ENCODE results near the gene AVP.
"Not testable (repeated sequence)": the region's sequence is repeated elsewhere in the genome, so short reads cannot be mapped to it uniquely, and the experiment has no call there.

Gene AVP

DNA sequence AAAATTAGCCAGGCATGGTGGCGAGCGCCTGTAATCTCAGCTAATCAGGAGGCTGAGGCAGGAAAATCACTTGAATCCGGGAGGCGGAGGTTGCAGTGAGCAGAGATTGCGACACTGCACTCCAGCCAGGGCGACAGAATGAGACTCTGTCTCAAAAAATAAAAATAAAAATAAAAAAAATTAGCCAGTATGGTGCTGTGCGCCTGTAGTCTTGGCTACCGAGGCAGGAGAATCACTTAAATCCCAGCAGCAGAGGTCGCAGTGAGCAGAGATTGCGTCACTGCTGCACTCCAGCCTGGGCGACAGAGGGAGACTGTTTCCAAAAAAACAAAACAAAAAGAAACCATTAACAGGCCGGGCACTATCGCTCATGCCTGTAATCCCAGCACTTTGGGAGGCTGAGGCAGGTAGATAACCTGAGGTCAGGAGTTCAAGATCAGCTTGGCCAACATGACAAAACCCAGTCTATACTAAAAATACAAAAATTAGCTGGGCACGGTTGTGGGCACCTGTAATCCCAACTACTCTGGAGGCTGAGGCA lies 33.4 kb upstream of the AVP start:
- H3K4me3 Mint-ChIP-seq: not testable (repeated sequence)
- H3K4me1 Mint-ChIP-seq (ENCODE audit: low read depth): peaks cover 48% of the 10 kb centered on the region

DNA sequence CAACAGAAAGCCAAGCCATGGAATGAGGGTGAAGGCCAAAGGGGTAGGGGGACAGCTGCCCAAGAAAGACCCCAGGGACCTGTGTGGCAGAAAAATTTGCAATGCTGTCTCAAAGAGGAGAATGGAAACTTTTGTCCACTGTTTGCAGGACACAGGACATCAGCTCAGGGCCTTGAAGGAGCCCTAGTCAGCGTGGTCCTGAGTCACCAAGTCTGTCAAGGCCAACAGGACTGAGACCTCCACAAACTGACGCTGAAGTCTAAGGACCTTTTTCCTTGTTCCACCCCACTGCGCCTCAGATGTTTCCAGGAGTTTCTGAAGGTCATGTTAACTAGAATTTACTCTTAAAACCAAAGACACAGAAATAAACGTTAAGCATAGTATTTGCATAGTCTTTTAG lies 31.8 kb upstream of the AVP start:
- H3K9me3 Mint-ChIP-seq (ENCODE audit: low read depth): no peaks in the 10 kb centered on the region
- H3K36me3 Mint-ChIP-seq: peaks cover 7% of the 10 kb centered on the region
- H3K27me3 Mint-ChIP-seq: no peaks in the 10 kb centered on the region
- H3K4me1 Mint-ChIP-seq (ENCODE audit: low read depth): peaks cover 33% of the 10 kb centered on the region
- no peak overlapping the region for H3K4me3 Mint-ChIP-seq
- no peak overlapping the region for H3K27ac Mint-ChIP-seq

More for the DNA sequence above, 33.4 kb upstream of the AVP start:
- not testable (repeated sequence) for H3K27me3 Mint-ChIP-seq; H3K9me3 Mint-ChIP-seq (ENCODE audit: low read depth)
- Mint-ChIP-seq H3K36me3 (peaks cover 10% of the 10 kb centered on the region), H3K27ac (peak overlapping the region; percentile 64)

DNA sequence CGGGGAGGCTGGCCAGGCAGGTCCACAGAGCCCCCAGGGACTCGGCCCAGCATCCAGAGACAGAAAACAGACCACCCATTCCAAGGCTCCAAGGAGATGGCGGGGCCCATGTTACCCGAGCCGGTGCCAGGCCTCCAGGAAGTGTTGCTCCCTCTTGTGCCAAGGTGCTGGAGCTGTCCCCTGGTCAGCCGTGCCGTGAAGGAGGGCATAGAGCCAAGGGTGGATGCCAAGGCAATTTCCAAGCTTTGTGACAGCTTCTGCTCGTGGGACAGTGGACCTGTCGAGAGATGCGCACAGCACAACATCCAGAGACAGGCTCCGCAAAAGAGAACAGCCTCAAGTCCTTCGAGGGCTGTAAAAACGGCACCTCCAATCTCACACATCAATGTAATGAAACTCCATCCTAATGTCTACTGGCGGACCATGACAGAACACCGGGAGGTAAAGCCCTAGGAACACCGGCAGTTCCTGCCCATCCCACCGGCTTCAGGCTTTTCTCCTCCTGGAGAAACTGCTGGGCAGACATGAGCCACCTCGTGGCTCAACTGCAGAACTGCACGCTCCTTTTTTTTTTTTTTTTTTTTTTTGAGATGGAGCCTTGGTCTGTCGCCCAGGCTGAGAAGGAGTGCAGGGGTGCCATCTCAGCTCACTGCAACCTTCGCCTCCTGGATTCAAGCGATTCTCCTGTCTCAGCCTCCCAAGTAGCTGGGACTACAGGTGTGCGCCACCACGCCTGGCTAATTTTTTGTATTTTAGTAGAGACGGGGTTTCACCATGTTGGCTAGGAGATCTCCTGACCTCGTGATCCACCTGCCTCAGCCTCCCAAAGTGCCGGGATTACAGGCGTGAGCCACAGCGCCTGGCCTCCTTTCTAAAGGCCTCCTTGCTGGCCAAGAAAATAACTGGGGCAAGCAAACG lies 30.9 kb upstream of the AVP start:
- Mint-ChIP-seq H3K9me3 (ENCODE audit: low read depth) (no peaks in the 10 kb centered on the region), H3K36me3 (peaks cover 7% of the 10 kb centered on the region), H3K4me1 (ENCODE audit: low read depth) (peaks cover 24% of the 10 kb centered on the region), H3K27ac (no peak overlapping the region), H3K27me3 (no peaks in the 10 kb centered on the region), H3K4me3 (no peak overlapping the region)

DNA sequence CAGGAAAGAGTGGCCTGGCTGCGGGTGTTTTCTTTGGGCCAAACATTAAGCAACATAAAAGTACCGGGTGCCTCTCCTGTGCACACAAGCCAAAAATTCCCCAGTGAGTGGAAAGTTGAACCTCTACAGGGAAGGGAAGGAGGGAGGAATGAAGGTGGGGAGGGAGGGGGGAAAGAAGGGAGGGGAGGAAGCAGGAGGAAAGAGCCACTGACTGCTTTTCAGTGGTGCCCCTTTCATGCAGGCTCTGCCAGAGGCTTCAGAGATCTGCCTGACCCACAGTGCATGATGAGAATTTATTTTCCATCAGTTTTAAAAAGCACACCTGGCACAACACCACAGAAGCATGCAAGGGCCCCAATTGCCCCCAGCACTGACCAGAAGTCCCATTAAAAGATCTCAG lies 27.5 kb upstream of the AVP start:
- Mint-ChIP-seq H3K4me3 (no peak overlapping the region), H3K9me3 (ENCODE audit: low read depth) (no peaks in the 10 kb centered on the region), H3K36me3 (peaks cover 4% of the 10 kb centered on the region), H3K4me1 (ENCODE audit: low read depth) (peaks cover 12% of the 10 kb centered on the region), H3K27me3 (no peaks in the 10 kb centered on the region), H3K27ac (no peak overlapping the region)

DNA sequence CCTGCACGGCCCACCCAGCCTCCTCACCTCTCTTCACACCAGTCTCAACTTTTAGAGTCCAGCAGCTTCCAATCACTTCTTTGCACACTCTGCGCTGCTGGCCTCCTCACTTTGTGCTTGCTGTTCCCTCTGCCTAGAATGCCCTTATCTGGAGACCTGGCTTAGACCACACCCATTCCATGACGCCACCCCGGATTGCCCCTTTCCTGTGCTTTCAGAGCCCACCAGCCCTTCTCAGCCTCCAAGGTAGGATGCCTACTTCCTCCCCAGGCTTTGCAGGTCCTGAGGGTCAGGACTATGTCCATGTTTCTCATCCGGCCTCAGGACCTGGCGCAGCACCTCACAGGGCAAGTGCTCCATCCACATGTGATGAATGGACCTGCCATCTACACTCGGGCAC lies 27.0 kb upstream of the AVP start:
- Mint-ChIP-seq H3K9me3 (ENCODE audit: low read depth) (no peaks in the 10 kb centered on the region), H3K4me3 (no peak overlapping the region), H3K4me1 (ENCODE audit: low read depth) (peaks cover 12% of the 10 kb centered on the region), H3K36me3 (peaks cover 4% of the 10 kb centered on the region), H3K27ac (no peak overlapping the region), H3K27me3 (no peaks in the 10 kb centered on the region)

DNA sequence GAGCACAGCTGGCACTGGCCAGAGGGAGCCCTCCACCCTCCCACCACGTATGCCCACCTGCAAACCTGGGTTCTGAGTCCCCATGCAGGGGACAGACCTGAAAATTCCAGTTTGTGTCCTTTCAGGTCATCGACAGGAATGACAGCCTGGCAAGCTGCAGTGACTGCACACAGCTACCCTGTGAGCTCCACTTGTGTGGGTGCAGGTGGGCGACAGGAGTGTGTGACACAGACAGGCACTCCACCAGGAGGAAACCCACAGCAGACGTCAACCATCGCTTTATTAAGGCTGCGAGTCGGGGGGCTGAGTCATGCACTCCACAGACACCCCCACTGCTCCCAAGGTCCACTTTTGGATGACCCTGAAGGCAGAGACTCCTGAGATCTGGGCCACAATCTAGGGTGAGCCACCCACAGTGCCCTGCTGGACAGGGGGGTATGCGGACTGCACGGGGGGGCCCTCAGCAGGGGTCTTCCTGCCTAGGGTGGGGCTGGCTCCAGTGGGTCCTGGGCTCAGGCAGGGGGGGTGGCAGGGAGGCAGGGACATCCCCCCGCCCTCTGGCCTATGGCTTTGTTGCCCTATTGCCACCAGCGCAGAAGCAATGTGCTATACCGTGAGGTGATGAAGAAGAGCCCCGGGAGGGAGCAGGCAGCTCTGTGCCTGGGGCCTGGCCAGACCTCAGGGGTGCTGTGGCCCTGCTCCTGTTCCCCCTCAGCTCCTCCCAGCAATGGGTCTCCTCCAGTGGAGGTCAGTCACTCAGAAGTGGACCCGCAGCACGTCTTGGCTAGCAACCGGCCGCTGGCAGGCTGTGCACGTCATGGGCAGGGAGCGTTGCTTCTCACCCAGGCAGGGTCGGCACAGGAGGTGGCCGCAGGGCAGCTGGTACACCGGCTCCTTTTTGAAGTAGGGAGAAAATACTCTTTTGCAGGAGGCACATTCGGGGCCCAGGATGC lies 25.1 kb upstream of the AVP start:
- Mint-ChIP-seq H3K9me3 (ENCODE audit: low read depth) (no peaks in the 10 kb centered on the region), H3K4me1 (ENCODE audit: low read depth) (peaks cover 2% of the 10 kb centered on the region), H3K27ac (no peak overlapping the region), H3K4me3 (no peak overlapping the region), H3K27me3 (no peaks in the 10 kb centered on the region), H3K36me3 (peaks cover 4% of the 10 kb centered on the region)

DNA sequence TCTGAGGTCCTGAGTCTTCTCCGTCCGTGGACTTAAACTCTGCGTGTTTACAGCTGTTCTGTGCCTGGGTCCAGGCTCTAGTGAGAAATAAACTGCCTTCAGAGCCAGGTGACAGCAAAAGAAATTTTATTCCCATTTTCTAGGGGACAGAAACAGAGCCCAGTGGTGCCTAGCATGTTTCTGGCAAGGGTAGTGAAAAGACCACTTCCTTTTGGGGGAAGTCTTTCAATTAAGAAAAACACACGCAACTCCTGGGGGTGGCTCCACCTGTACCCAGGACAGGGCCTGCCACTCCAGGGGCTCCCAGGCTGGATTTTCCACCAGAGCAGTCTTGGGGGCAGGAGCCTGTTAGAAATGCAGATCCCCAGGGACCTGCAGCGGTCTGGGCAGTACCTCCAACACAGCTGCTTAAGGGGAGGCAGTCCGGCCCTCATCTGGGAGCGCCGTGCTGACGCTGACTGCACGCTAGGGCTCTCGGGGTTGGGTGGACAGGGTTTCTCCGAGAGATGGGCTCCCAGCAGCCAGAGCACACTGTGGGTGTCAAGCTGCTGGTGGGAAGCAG lies 23.0 kb upstream of the AVP start:
- H3K36me3 Mint-ChIP-seq: no peaks in the 10 kb centered on the region
- no peaks in the 10 kb centered on the region for H3K27me3 Mint-ChIP-seq
- peaks cover 8% of the 10 kb centered on the region for H3K4me1 Mint-ChIP-seq (ENCODE audit: low read depth)
- no peaks in the 10 kb centered on the region for H3K9me3 Mint-ChIP-seq (ENCODE audit: low read depth)
- H3K4me3 Mint-ChIP-seq: no peak overlapping the region
- H3K27ac Mint-ChIP-seq: no peak overlapping the region

DNA sequence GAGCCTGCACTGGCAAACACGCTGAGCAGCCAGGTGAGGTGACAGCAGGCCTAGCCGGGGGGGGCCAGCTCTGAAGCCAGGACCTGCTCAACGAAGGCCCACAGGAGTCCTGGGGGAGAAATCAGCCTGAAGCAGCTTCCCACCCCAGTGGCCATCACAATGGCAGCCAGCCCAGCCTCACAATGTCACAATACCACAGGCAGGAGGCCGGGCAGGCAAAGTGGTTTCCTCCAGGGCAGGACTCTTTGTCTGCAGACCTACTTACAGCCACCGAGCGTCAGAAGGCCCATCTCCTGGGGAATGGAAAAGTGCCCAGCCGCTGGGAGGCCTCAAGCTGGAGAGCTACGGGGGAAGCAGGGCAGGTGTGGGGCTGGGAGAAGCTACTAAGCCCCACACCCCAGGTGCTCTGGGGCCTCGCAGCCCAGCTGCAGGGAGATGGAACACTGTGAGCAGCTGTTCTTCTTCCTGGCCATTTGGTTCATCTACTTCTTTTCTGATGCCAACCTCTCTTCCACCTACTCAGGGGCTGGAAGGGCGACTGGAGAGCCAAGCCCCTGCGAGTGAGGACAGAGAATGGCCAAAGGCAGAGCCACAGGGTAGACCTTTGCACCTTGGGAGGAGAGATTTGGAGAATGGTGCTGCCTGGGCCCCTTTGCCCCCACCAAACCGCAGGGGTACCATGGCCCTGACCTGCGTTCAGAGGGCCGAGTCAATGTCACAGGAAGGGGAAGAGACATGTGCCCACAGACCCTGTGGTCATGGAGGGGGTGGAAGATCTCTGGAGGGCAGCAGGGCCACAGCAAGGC lies 22.3 kb upstream of the AVP start:
- no peak overlapping the region for H3K27ac Mint-ChIP-seq
- H3K36me3 Mint-ChIP-seq: no peaks in the 10 kb centered on the region
- no peaks in the 10 kb centered on the region for H3K9me3 Mint-ChIP-seq (ENCODE audit: low read depth)
- H3K4me3 Mint-ChIP-seq: no peak overlapping the region
- peaks cover 15% of the 10 kb centered on the region for H3K4me1 Mint-ChIP-seq (ENCODE audit: low read depth)
- H3K27me3 Mint-ChIP-seq: no peaks in the 10 kb centered on the region

DNA sequence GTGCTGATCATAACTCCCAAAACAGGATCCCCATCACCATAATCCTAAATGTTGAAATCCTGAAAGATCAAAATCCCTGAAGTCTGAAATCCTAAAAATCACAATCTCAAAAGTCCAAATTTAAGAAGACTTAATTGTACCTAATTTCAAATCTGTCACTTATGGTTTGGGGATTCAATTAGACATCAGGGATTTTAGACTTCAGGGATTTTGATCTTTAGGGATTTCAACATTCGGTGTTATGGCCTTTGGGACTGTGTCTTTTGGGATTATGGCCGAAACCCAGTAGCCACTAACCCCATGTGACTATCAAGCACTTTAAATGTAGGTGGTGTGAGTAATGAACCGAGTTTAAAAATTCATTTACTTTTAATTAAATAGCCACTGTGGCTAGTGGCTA lies 21.7 kb upstream of the AVP start:
- H3K36me3 Mint-ChIP-seq: no peaks in the 10 kb centered on the region
- H3K4me3 Mint-ChIP-seq: no peak overlapping the region
- H3K4me1 Mint-ChIP-seq (ENCODE audit: low read depth): peaks cover 18% of the 10 kb centered on the region
- no peak overlapping the region for H3K27ac Mint-ChIP-seq
- H3K27me3 Mint-ChIP-seq: no peaks in the 10 kb centered on the region
- H3K9me3 Mint-ChIP-seq (ENCODE audit: low read depth): no peaks in the 10 kb centered on the region

DNA sequence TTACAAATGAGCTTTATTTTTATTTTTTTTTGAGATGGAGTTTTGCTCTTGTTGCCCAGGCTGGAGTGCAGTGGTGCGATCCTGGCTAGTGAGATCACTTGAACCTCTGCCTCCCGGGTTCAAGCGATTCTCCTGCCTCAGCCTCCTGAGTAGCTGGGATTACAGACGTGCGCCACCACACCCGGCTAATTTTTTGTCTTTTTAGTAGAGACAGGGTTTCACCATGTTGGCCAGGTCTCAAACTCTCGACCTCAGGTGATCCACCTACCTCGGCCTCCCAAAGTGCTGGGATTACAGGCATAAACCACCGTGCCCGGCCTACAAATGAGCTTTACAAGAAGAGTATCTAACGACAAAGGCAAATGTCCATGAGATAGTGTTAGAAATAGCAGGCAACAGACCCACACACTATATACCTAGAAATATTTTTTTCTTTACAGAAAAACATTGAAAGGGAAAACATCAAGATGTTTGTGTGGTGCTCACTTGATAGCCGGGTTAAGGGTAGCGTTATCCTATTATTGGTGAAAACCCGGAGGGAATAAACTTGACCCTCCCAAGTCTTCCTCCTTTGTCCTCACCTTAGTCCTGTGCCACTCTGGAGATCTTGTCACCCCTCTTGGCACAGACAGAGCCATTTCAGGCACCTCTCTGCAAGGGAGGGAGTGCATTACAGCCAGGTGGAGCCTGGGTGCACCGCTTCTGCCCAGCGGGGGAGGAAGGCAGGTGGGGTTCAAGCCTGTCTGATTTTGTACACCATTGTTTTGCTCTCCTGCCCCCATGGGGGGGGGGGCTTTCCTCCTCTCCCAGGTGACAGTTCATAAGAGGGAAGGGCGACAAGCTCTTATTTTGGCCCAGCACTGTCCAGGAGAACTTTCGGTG lies 21.0 kb upstream of the AVP start:
- Mint-ChIP-seq H3K27ac (no peak overlapping the region), H3K4me1 (ENCODE audit: low read depth) (peaks cover 20% of the 10 kb centered on the region), H3K27me3 (no peaks in the 10 kb centered on the region), H3K36me3 (no peaks in the 10 kb centered on the region), H3K4me3 (no peak overlapping the region), H3K9me3 (ENCODE audit: low read depth) (no peaks in the 10 kb centered on the region)

DNA sequence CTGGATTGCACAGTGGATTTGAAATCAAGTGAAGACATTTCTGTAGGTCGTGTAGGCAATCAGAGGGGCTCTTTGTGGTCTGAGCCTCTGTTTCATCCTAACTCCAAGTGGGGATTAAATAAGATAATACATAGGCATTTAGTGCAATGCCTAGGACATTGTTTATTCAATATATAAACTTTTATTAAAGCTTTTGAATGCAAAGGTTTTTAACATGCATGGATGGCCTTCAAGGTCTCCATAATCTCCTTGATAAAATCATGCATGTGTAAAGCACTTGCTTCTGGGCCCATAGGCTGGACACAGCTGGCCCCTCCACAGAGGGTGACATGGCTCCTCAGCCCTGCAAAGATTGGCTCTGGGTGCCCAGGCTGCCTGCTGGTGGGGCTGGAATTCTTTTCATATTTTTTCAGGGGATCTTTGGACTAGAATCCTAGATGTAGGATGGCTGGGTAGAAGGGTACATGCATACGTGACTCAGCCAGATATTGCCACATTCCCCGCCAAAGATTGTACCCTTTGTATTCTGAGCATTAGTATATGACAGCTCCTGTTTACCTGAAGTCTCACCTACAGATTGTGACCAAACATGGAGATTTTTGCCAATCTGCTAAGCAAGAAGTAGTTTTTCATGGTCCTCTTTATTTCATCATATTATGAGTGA lies 19.0 kb upstream of the AVP start:
- Mint-ChIP-seq H3K9me3 (ENCODE audit: low read depth) (no peaks in the 10 kb centered on the region), H3K27me3 (no peaks in the 10 kb centered on the region), H3K36me3 (no peaks in the 10 kb centered on the region), H3K4me3 (no peak overlapping the region), H3K4me1 (ENCODE audit: low read depth) (peaks cover 20% of the 10 kb centered on the region), H3K27ac (no peak overlapping the region)

DNA sequence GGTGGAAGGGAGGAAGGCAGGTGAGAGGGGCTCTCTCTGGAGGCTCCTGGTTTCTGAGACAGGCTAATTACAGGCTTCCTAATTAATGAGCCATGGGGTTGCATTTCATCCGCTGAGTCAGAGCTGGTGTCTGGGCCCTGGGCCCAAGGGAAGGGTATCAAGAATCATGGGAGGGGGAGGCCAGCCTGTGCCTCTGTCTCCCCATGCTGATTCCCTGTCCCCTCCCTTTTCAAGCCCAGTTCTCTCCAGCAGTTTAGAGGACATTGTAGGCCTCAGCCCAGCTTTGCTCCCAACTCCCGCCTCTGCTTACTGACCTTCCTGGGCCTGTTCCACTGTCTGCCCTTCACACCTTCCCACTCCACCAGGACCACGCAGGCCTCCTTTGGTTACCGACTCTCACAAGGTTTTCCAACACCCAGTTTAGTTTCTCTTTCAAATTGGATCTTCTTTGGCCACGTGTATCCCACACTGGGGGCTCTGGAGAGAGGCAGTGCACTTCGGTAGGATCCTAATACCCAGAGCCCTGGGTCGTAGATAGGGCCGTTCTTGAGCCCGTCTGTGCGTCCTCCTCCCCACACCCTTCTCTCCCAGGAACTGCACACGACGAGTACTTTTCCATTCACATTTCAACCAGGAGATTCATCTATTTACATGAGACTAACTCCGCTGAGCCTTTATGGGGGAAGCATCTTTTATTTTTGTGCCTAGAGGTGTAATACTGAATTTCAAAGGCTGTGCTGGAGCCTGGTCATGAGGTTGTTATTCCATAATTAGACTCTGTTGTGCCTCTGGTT lies 18.2 kb upstream of the AVP start:
- Mint-ChIP-seq H3K4me3 (peak overlapping the region; percentile 23), H3K4me1 (ENCODE audit: low read depth) (peaks cover 20% of the 10 kb centered on the region), H3K27me3 (no peaks in the 10 kb centered on the region), H3K9me3 (ENCODE audit: low read depth) (no peaks in the 10 kb centered on the region), H3K36me3 (no peaks in the 10 kb centered on the region), H3K27ac (no peak overlapping the region)
